ENCODE measurements around the gene TMEM145.

DNA sequence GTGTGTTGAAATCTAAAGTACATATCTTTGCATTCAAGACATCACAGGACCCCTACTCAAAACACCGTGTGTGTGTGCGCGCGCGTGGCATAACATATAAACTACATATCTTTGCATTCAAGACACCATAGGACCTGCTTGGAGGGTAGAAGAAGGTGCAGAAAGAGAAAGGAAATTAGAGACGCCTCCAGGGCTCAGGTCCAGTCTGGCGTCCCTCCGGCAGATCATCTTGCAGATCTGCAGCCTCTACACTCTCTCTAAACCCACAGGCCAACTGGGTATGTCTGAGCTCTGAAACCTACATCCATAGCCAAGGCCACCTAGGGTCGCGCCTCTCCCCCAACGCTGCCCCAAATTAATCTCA is 10.0 kb upstream of the TMEM145 start:
- TF ChIP-seq, protein P1, sequence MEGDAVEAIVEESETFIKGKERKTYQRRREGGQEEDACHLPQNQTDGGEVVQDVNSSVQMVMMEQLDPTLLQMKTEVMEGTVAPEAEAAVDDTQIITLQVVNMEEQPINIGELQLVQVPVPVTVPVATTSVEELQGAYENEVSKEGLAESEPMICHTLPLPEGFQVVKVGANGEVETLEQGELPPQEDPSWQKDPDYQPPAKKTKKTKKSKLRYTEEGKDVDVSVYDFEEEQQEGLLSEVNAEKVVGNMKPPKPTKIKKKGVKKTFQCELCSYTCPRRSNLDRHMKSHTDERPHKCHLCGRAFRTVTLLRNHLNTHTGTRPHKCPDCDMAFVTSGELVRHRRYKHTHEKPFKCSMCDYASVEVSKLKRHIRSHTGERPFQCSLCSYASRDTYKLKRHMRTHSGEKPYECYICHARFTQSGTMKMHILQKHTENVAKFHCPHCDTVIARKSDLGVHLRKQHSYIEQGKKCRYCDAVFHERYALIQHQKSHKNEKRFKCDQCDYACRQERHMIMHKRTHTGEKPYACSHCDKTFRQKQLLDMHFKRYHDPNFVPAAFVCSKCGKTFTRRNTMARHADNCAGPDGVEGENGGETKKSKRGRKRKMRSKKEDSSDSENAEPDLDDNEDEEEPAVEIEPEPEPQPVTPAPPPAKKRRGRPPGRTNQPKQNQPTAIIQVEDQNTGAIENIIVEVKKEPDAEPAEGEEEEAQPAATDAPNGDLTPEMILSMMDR (IDR thresholded peaks at IDR 0.05), result no peak
- TF ChIP-seq POLR2A (IDR thresholded peaks at IDR 0.05; ENCODE audit: low read depth), result no peak
- no peak for TF ChIP-seq EP300 (IDR thresholded peaks at IDR 0.05)
- TF ChIP-seq POLR2AphosphoS5 (IDR thresholded peaks at IDR 0.05), result no peak

Measured in esophagus muscularis mucosa (tissue), 4 donors.